NOMO-1 treated with DMSO at 0.1 percent for 48 hours (cell line): ENCODE results near the gene SMG6.
"Not testable (repeated sequence)": the region's sequence is repeated elsewhere in the genome, so short reads cannot be mapped to it uniquely, and the experiment has no call there.

Experiments used
- DNase-seq: peaks from one replicate; lab custom pipeline; 2025; ENCODE audit not compliant: unreplicated experiment; lab: John Stamatoyannopoulos, UW

SMG6 gene

DNA sequence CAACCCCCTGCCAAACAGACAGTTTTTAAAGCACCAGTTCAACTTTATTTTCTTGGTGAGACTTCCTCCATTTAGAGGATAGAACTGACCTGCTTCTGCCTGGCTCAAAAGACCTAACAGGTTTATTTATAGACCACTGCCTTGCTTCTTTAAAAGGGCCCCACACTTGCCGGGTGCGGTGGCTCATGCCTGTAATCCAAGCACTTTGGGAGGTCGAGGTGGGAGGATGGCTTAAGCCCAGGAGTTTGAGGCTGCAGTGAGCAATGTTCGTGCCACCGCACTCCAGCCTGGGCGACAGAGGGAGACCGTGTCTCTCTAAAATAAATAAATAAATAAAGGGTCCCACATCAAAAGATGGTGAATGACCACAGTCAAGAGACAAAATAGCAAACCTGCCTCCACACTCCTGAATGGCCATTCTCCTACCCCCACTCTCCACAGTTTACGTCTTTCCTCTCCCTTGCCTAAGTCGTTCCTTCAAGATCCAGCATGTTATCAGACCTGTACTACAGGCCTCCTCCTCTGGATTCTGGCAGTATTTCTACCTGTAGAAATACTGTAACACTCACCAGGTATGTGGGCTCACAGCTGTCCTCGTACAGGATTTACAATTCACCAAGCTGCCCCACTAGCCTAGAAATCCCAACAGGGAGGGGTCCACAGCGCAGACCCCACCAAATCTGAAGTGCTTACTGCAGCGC is 95.6 kb downstream of the SMG6 start:
- DNase-seq = peak; percentile 17

- no peak for DNase-seq
Observed at GRCh38 chr17:2204393-2204792, 99.2 kb downstream of the SMG6 start.

DNA sequence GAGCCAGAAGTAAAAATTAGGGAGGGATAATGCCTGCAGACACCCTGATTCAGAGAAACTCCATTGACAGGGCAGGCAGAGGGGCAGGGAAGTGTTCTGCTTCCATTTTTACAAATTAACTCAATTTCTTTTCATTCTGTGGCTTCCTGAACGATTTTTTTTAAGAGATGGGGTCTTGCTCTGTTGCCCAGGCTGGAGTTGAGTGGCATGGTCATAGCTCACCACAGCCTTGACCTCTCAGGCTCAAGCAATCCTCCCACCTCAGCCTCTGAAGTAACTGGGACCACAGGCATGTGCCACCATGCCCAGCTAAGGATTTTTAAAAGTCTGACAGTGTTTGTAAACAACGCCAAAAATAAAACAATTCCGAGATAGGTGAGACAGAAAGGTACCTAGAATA is 99.8 kb downstream of the SMG6 start:
- DNase-seq = no peak

DNA sequence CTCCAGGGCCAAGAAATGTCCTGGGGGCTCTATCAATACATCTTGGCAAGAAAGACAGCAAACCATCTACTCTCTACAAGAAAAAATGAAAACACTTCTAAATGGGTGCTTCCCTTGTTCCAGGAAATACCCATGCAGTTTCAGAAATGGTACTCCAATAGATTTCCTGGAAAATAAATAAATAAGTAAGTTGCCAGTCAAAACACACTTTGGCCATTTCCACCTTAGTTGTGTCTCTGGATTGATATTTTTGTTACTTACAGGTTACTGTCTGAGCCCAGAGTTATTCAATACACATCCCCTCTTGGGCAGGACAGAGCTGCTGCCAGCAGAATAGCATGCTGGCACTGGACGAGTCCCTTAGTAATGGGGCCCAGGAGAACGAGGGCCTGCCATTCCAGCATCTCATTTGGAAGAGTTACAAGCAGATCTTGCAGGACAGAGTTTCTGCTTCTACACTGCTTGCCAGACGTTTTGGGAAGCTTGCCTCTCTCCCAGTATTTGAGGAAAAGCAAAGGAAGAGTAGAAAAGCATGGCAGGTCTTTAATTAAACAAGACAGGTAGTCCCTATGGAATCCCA is 100.5 kb downstream of the SMG6 start:
- DNase-seq = no peak

DNA sequence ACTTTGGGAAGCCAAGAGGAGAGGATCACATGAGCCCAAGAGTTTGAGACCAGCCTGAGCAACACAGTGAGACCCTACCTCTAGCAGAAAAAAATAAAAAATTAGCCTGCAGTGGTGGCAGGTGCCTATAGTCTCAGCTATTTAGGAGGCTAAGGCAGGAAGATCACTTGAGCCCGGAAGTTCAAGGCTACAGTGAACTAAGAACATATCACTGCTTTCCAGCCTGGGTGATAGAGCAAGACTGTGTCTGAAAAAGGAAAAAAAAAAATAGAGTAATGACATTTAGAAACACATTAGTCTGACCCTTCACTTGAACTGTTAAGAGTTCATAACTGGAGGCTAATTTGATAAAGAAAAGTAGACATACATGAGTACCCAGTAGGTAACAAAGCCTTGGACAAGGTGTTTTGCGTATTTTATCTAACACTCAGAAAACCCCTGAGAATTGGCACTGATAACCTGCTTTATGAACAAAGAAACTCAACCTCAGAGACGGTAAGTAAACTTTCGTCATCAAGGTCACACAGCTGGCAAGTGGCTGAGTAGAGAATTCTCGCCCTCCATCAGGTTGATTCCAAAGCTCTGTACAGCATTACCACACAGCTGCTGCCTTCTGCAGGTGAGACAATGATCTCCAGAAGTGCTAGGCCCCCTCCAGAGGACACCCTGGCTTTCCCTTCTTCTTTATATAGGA is 101.1 kb downstream of the SMG6 start:
- no peak for DNase-seq

DNA sequence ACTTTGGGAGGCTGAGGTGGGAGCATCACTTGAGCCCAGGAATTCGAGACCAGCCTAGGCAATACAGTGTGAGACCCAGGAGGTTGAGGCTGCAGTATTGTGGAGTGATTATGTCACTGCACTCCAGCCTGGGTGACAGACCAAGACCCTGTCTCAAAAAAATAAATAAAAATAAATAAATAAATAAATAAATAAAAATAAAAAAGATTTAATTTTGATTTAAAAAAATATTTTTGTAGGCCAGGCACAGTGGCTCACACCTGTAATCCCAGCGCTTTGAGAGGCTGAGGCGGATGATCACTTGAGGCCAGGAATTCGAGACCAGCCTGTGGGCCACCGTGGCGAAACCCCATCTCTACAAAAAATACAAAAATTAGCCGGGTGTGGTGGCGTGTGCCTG is 104.2 kb downstream of the SMG6 start:
- not testable (repeated sequence) for DNase-seq

- DNase-seq = no peak
Observed at GRCh38 chr17:2198927-2199326, 104.7 kb downstream of the SMG6 start.

- no peak for DNase-seq
Observed at GRCh38 chr17:2197271-2197670, 106.3 kb downstream of the SMG6 start.

DNA sequence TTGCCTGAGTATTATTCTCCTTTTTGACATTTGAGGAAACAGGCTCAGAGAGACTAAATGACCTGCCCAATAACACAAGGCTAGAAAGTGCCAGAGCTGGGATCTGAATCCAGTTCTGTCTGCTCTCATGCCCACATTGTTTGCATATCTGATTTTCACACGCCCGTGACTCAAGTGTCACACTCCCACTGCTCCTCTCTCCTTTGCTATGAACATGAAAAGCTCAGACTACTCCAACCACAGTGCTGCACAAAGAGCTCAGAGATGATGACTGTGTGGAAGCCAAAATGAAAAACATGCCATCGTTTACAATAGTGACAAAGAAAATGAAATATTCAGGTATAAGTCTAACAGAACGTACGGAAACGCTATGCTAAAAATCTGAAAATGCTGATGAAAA is 107.9 kb downstream of the SMG6 start:
- no peak for DNase-seq

DNA sequence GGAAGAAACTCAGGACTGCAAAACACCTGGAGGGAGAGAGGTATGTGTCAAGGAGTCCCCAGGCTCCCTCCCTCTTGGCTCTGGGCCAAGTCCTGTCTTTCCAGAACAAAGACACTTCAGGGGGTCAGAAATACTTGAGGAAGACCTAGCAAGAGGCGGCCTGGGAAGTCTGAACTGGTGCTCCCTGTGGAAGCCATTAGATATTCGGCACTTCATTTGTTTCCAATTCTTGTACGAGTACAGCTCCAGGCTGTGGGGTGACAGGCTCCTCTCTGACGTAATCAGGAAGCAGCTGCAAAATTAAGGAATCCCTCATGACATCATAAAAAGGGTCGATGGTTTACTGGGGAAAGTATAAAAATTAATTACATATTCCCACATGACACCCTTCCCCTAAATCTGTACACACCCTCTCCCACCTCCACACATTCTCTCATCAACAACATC is 108.7 kb downstream of the SMG6 start:
- DNase-seq = no peak

DNA sequence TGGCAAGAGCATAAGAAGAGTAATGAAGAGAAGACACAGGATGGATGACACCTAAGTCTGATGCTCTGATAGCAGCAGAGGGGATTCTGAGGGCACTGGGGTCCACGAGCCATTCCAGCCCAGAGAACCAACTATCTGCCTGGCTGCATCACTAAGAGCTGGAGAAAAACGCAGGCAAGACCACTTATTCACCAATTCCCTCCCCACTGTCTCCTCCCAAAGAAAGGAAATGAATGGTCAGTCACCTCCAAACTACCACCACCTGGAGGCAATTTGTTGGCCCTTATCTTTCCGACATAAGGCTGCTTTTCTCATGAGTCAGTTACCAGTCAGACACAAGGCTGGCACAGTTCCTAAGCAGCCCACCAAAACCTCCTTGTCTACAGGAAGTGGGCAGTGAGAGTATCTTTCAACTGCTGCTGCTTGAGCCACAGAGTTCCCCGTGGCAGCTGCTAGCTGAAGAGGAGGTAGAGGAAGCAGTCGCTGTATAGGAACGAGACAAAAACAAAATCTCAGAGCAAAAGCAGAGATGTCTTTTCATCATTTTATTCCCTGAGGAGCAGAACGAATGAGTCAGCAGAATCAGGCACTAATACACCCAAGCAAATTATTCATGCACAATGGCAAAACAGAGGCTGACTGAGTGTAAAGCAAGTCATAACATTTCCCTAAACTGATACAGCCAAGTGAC is 111.1 kb downstream of the SMG6 start:
- DNase-seq = no peak

DNA sequence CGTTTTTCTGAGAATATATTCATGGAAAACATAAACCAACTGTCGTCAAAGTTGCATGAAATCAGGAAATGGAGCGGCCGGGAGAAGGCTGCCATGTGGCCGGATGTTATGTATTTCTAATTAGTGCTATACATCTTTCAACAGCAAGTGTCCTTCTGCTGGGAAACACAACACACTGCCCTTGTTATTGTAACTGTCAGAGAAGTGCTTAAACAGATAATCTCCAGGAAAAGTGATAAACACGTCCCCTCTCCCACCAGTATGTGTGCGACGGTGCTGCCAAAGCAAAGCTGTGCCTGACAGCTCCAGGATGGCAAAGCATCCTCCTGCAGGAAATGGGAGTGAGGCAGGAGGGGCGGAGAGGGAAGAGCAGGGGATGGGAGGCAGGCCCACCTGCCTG is 111.8 kb downstream of the SMG6 start:
- DNase-seq = no peak

- DNase-seq = no peak
Observed at GRCh38 chr17:2191227-2191626, 112.4 kb downstream of the SMG6 start.

GRCh38 chr17:2190014-2190413 is 113.6 kb downstream of the SMG6 start:
- no peak for DNase-seq

DNA sequence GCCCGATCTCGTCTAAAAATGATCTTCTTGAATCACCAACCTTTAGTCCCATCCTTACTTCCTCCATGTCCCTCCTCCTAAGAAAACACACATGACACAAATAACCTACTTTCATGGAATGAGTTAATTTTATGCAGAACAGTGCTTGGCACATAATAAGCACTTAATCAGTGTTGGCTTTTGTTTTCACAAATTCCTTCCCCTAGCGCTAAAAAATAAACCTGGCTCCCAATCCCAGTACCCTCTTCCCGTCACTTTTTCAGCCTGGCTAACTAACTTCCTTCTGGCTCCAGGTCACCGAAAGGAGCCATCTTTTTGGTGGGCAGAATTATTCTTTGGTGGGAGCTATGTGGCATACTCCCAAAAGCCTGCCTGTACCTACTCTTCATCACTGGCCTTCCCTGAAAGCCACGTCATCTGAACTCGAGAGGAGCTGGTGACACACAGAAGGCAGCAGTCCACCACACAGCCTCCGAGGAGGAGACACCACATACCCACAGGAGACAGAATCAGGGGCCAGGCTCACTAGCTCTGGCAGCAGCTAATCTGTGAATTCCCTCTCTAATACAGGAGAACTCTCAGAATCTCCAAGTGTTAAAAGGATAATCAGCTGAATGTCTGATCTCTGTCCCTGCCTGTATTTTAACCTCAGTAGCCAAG is 114.5 kb downstream of the SMG6 start:
- DNase-seq = no peak

- DNase-seq = no peak
Observed at GRCh38 chr17:2187758-2188157, 115.8 kb downstream of the SMG6 start.

GRCh38 chr17:2186937-2187336 is 116.6 kb downstream of the SMG6 start:
- no peak for DNase-seq

DNA sequence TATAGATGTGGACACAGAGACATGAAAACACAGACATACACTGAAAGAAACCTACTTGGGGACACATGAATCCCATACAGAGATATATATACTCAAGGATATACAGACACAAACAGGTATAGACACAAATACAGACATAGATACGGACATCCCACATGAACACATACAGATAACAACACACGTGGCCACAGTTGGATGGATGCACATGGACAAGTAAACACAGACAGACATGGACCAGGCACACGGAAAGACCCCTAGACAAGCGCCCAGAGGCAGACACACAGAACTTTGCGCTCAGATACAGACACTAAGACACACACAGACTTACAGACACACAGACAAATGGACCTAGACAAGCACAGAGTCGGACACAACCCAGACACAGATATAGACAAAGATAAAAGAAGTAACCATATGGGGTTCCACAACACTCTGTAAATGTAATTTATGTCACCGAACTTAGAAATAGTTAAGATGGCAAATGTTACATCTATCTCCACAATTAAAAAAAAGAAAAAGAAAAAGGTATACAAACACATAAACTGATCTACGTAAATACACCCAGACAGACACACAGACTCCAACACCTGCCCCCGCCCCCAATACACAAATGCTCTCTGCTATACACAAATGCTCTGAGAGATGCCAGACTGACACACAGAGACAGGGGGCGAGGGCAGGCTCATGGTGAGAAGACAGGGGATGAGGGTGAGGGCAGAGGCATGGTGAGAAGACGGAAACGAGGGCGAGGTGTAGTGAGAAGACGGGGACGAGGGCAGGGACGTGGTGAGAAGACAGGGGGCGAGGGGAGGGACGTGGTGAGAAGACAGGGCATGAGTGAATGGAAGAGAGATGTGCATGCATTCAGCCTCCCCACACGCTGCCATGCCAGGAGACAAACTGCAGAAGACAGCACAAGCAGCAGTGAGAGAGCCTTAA is 118.3 kb downstream of the SMG6 start:
- DNase-seq = no peak

DNA sequence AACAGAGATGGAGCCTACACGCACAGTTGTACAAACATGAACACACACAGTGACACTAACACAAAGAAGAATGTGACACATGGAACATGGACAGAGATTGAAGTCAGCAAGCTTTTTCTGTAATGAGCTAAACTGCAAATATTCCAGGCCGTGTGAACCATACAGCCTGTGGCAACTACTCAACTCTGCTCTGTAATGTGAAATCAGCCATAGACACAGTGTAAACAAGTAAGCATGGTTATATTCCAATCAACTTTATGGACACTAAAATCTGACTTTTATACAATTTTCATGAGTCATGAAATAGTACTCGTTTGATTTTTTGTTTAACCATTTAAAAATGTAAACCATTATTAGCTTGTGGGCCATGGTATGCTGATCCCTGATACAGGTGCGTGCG is 120.2 kb downstream of the SMG6 start:
- DNase-seq = no peak

DNA sequence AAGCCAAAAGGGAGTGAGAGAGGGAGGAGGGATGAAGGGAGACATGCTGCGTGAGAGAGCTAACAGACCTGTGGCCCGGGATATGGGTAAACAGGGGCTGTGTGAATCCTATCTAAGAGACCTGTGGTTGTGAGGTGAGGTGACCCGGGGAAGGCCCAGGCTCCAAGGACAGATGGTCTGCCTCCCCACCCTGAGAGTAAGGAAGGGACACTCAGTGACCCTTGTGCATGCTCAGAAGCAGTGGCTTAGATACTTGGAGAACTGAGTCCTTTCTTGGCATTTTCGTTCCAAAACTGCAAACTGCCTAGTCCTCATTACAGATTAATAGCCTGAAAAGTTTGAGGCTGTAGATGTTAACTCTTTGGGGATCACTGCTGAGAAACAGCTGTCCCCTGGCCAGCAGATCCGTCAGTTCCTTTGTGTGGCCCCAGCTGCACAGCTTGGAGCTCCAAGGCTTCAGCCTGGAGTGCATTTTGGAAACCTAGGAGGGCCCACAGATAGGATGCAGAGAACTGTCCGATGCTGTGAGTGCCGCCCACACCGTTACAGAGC is 121.6 kb downstream of the SMG6 start:
- DNase-seq = no peak
